Pancreas (tissue), 10 donors: ENCODE results near the gene CNDP1. TPM values are rescaled to one million over a fixed set of nuclear protein-coding genes. Genes with fewer than 3 reads are reported as not detected.

Source experiments
- ATAC-seq, 4 donors: fragments of 200-7000 bp; cut with Tn5 transposase; one replicate each; pipeline versions ENCODE4 v1.8.0 to v1.9.1; 2020; ENCODE audit warnings: mild to moderate bottlenecking in 4 of 4, moderate library complexity in 4 of 4
- DNase-seq, 6 donors: peaks; one replicate each; pipeline ENCODE4 v3.0.0-alpha.2; 2020
- FAIRE-seq: peaks from 2 replicates; lab custom pipeline; 2012; peaks lifted over from hg19 to GRCh38; lab: Jason Lieb, UNC
- H3K27ac ChIP-seq, 4 donors: fragments of 200-600 bp; sonication (generic); 1 replicate in 3 of 4; 2 replicates in 1 of 4; pipeline versions ENCODE4 v1.5.0 to v1.8.0; 2020
- H3K27me3 ChIP-seq, 4 donors: fragments of 200-600 bp; one replicate each; pipeline ENCODE4 v1.8.0; 2021
- H3K36me3 ChIP-seq, 3 donors: fragments of 200-600 bp; sonication (generic) in 1 of 3; one replicate each; pipeline versions ENCODE4 v1.5.0 to v1.8.0; 2020 to 2021
- H3K4me1 ChIP-seq, 3 donors: fragments of 200-600 bp; one replicate each; pipeline ENCODE4 v1.8.0; 2021
- H3K4me3 ChIP-seq, 4 donors: fragments of 200-600 bp; sonication (generic) in 2 of 4; one replicate each; pipeline versions ENCODE4 v1.5.0 to v1.8.0; 2020 to 2021
- H3K9me3 ChIP-seq, 4 donors: fragments of 200-600 bp; one replicate each; pipeline ENCODE4 v1.8.0; 2021
- WGBS, 2 donors: extraction: QIAGEN DNeasy Blood & Tissue Kit; methylation state at CpG; one replicate each; pipeline ENCODE4 v1.1.7; 2013; 5-methylcytosine and 5-hydroxymethylcytosine counted together
- intact Hi-C, 3 donors: fragments of 100-400 bp; cut with DNase I; formaldehyde crosslinking; loops; one replicate each; pipeline versions ENCODE4 v1.11.1 to v1.14.2; 2022
- polyA plus RNA-seq, 2 donors: library from polyadenylated mRNA; stranded (reverse); fragments of 200-250 nt; gene quantifications; one replicate each; pipeline ENCODE4 v1.2.3, GENCODE V29; 2013
- total RNA-seq, 6 donors: library from RNA; stranded (reverse); fragmentation: NEBNext Ultra II Directional in 4 of 6; extraction: Animal tissue kit (Norgen Biotek cat#: 25700) in 4 of 6; gene quantifications; one replicate each; pipeline versions ENCODE4 v1.2.1 to v1.2.4, GENCODE V29; 2021 to 2023
- TF ChIP-seq, protein P1 (sequence below), 4 donors: fragments of 200-600 bp; sonication (generic) in 3 of 4; IDR thresholded peaks; one replicate each; pipeline versions ENCODE4 v1.5.0 to v1.8.0; 2021; ENCODE audit warnings: antibody characterized with exemption in 4 of 4
- donor health status: healthy with polysubstance abuse.
- donor health status: DM: no; HTN: no; CAD: no; lungs with moderate emphysema.
- donor health status: DM: no; HTN: no; CAD: no.
- donor health status: control.
- donor health status: control.
- donor health status: Bipolar disorder and iron deficiency.
- donor health status: DM: yes; HTN: yes; CAD: no.
- donor health status: DM: no; HTN: no; CAD: no.
- donor health status: DM: no; HTN: no; CAD: no.
- donor health status: DM: yes; HTN: yes; CAD: no.

Gene CNDP1
- total and polyA plus RNA-seq, 8 donors = 0.09 to 0.84 (median 0.21) TPM; not detected in 2

DNA sequence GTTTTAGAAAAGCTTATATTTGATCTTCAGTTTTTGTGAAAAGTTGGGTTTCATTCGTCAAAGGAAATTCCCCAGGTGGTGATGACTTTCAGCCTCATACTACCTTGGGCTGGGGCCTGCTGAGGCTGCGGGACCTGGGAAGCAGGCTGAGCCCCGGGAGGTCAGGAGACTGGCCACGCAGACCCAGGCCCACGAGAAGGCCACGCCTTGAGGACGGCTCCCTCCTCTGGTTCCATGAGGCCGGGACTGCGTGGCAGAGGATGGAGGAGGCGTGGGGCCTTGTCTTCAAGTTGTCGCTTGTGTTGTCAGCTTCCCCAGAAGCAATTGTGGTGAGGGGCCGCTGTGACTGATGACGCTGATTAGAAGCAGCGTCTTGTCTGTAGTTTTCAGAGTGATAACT lies 26.4 kb upstream of the CNDP1 start:
- no peak for DNase-seq
- intact Hi-C loops = loop anchor here in 1 of 3 donors (10.0 kb wide), 1 partner anchor 47 kb away; no protein-coding TSS in a partner anchor
- no peak overlapping the region for H3K4me3 ChIP-seq
- no peaks in the 10 kb centered on the region for H3K27me3 ChIP-seq
- H3K36me3 ChIP-seq = peaks cover 0 to 60% (median 14%) of the 10 kb centered on the region in 3 donors
- no peak for FAIRE-seq
- 35 to 52% methylated on average over 14 of the region's 14 CpGs for WGBS, 2 donors
- TF ChIP-seq, protein P1, sequence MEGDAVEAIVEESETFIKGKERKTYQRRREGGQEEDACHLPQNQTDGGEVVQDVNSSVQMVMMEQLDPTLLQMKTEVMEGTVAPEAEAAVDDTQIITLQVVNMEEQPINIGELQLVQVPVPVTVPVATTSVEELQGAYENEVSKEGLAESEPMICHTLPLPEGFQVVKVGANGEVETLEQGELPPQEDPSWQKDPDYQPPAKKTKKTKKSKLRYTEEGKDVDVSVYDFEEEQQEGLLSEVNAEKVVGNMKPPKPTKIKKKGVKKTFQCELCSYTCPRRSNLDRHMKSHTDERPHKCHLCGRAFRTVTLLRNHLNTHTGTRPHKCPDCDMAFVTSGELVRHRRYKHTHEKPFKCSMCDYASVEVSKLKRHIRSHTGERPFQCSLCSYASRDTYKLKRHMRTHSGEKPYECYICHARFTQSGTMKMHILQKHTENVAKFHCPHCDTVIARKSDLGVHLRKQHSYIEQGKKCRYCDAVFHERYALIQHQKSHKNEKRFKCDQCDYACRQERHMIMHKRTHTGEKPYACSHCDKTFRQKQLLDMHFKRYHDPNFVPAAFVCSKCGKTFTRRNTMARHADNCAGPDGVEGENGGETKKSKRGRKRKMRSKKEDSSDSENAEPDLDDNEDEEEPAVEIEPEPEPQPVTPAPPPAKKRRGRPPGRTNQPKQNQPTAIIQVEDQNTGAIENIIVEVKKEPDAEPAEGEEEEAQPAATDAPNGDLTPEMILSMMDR (IDR thresholded peaks at IDR 0.05) = no peak
- H3K4me1 ChIP-seq = peaks cover 28 to 33% (median 29%) of the 10 kb centered on the region in 3 donors
- peak in 3 of 4 donors; percentile 35 to 59 (median 38) for ATAC-seq
- H3K9me3 ChIP-seq = no peaks in the 10 kb centered on the region
- peak overlapping the region; percentile 53 to 85 (median 62) for H3K27ac ChIP-seq

DNA sequence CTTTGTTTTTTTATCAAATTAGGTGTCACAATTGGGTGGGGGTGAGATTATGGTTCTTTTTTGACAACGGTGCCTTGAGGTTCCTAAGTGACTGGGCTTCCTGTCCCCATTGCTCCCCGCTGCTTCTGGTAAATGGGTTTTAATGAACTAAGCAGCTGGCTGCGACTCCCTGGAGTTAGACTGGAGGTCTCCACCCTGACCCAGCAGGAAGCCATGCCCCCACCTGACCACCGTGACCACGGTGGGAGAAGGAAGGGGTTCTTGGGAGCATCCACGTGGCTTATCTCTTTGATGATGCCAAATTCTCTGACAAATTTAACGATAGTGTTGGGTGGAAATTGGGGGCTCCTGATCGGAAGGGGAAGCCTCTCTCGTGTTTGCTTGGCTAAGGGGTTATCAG lies 25.9 kb upstream of the CNDP1 start:
- no peak for DNase-seq
- no peak for ATAC-seq
- TF ChIP-seq, protein P1 (IDR thresholded peaks at IDR 0.05) = no peak
- Histone ChIP-seq H3K36me3 (peaks cover 0 to 63% (median 14%) of the 10 kb centered on the region in 3 donors), H3K4me3 (no peak overlapping the region), H3K27me3 (no peaks in the 10 kb centered on the region), H3K4me1 (peaks cover 28 to 33% (median 29%) of the 10 kb centered on the region in 3 donors), H3K9me3 (no peaks in the 10 kb centered on the region), H3K27ac (peak overlapping the region; percentile 53 to 85 (median 62))
- FAIRE-seq = no peak
- 54 to 58% methylated on average over 9 of the region's 9 CpGs for WGBS, 2 donors
- intact Hi-C loops = loop anchor here in 1 of 3 donors (10.0 kb wide), 1 partner anchor 46 kb away; no protein-coding TSS in a partner anchor

DNA sequence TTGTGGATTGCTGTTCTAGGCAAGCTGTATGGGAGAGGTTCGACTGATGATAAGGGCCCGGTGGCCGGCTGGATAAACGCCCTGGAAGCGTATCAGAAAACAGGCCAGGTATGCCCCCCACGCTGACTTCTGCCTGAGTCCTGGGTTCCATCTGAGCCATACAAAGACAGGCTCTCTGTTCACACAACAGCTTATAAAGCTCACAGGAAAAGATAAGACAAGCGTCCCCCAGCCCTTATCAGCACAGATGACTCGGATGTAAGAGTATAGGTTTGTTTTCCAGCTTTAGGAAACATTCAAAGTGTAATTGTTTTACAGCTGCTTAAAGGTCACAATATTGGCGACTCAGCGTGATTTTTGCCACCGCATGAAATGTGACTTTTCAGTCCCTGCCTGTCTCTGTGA lies 25.5 kb upstream of the CNDP1 start:
- DNase-seq (no peak), ATAC-seq (no peak), FAIRE-seq (no peak)
- peak overlapping the region in 2 of 4 donors; percentile 6 to 85 for H3K27ac ChIP-seq
- H3K9me3 ChIP-seq = no peaks in the 10 kb centered on the region
- peaks cover 28 to 33% (median 29%) of the 10 kb centered on the region in 3 donors for H3K4me1 ChIP-seq
- TF ChIP-seq, protein P1 (IDR thresholded peaks at IDR 0.05) = no peak
- intact Hi-C loops = loop anchor here in 1 of 3 donors (10.0 kb wide), 1 partner anchor 46 kb away; no protein-coding TSS in a partner anchor
- no peaks in the 10 kb centered on the region for H3K27me3 ChIP-seq
- H3K4me3 ChIP-seq = no peak overlapping the region
- WGBS, 2 donors = 22 to 35% methylated on average over 11 of the region's 11 CpGs
- peaks cover 0 to 61% (median 14%) of the 10 kb centered on the region in 3 donors for H3K36me3 ChIP-seq

DNA sequence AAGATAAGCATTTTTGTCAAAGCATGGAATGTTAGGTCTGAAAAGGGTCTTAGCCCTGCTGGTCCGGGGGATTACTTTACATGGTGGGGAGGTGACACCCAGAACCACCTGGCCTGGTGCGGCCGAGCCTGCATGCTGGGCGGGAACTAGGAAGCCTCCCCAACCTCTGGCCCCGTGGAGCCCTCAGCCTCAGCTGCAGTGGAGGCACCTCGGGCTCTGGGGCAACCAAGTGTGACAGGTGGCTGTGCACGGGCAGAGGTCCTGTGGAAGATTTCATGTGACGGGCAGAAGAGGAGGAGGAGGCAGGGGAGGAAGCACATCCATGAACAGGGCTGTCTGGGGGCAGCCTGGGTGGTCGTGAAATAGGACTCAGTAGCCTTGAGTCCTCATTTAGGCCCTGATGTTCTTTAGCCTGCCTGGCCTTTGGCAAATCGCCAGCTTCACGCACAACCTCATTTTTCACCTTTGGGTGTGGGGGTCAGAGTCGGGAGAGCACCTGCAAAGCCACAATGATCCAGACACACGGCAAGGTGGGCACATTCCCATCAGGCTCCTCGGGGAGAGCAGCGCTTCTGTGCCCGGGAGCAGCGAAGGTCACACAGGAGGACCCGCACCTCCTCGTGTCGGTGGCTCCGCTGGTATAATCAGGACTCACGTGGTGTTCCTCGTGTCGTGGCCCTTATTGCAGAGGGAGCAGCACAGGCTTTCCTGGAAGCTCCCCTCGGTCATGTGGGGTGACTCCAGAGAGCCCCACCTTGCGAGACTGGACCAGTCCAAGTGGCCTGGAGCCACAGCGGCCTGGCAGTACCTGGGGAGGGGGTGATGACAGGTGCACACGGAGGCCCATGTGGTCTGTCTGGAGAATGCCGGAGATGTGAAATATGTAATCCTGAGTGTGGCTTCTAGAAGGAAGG lies 24.2 kb upstream of the CNDP1 start:
- no peaks in the 10 kb centered on the region for H3K9me3 ChIP-seq
- peaks cover 0 to 67% (median 11%) of the 10 kb centered on the region in 3 donors for H3K36me3 ChIP-seq
- ATAC-seq (no peak), DNase-seq (no peak), FAIRE-seq (no peak)
- WGBS, 2 donors = 82 to 86% methylated on average over 29 of the region's 29 CpGs
- TF ChIP-seq, protein P1 (IDR thresholded peaks at IDR 0.05) = no peak
- no peak overlapping the region for H3K4me3 ChIP-seq
- intact Hi-C loops = loop anchor here in 1 of 3 donors (10.0 kb wide), 1 partner anchor 45 kb away; no protein-coding TSS in a partner anchor
- no peaks in the 10 kb centered on the region for H3K27me3 ChIP-seq
- H3K27ac ChIP-seq = no peak overlapping the region
- H3K4me1 ChIP-seq = peaks cover 28 to 33% (median 29%) of the 10 kb centered on the region in 3 donors
